RWPE2 (cell line): Measurements from ENCODE around the gene RAB27B.

Source experiments
- ATAC-seq: fragments of 200-7000 bp; cut with Tn5 transposase; 3 replicates; pipeline ENCODE4 v1.9.1; 2021; ENCODE audit warnings: low read depth
- DNase-seq: peaks from one replicate; pipeline ENCODE4 v3.0.0-alpha.2; 2020; ENCODE audit warnings: low spot score
- H3K27ac ChIP-seq: fragments of 450-650 bp; 2 replicates; pipeline ENCODE4 v1.5.1; 2017; ENCODE audit warnings: mild to moderate bottlenecking; ENCODE audit not compliant: poor library complexity, severe bottlenecking
- H3K27me3 ChIP-seq: fragments of 250-450 bp; sonication (Bioruptor Pico); 2 replicates; pipeline ENCODE4 v1.5.1; 2021; ENCODE audit warnings: mild to moderate bottlenecking, moderate library complexity; ENCODE audit not compliant: insufficient read depth, poor library complexity, severe bottlenecking
- H3K36me3 ChIP-seq: fragments of 250-450 bp; sonication (Bioruptor Pico); 2 replicates; pipeline ENCODE4 v1.5.1; 2020; ENCODE audit warnings: low read depth, mild to moderate bottlenecking, moderate library complexity
- H3K4me1 ChIP-seq: fragments of 250-450 bp; sonication (Bioruptor Pico); 2 replicates; pipeline ENCODE4 v1.5.1; 2021; ENCODE audit warnings: mild to moderate bottlenecking, moderate library complexity; ENCODE audit not compliant: insufficient read depth, poor library complexity, severe bottlenecking
- H3K4me3 ChIP-seq: fragments of 250-450 bp; sonication (Bioruptor Pico); 2 replicates; pipeline ENCODE4 v1.5.1; 2021; ENCODE audit warnings: mild to moderate bottlenecking, moderate library complexity; ENCODE audit not compliant: severe bottlenecking
- H3K9me3 ChIP-seq: fragments of 250-450 bp; sonication (Bioruptor Pico); 2 replicates; pipeline ENCODE4 v1.5.1; 2021; ENCODE audit warnings: mild to moderate bottlenecking, moderate library complexity; ENCODE audit not compliant: severe bottlenecking
- TF ChIP-seq, protein P1 (sequence below): fragments of 450-650 bp; IDR thresholded peaks from one replicate; pipeline ENCODE4 v1.5.1; 2017; ENCODE audit warnings: mild to moderate bottlenecking, moderate library complexity; ENCODE audit not compliant: poor library complexity, severe bottlenecking

Gene RAB27B

DNA sequence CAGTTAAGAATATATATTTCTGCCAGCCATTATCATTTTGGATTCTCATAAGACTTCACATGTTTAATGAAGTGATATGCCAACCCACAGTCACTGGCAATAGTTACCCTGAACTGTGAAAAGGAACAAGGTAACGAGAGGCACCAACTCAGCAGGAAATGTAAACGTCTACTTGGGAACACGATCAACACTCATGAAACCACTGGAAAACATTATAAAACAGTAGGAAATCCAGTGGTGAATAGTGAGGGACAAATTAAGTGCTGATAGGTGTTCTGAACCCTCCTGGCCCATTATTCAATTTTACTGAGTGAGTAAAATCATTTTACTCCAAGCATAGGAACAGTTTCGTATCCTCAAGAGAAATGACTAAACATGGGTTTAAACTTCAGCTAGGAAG, 113.9 kb downstream of the RAB27B start:
- H3K36me3 ChIP-seq = no peaks in the 10 kb centered on the region
- no peaks in the 10 kb centered on the region for H3K9me3 ChIP-seq
- TF ChIP-seq, protein P1, sequence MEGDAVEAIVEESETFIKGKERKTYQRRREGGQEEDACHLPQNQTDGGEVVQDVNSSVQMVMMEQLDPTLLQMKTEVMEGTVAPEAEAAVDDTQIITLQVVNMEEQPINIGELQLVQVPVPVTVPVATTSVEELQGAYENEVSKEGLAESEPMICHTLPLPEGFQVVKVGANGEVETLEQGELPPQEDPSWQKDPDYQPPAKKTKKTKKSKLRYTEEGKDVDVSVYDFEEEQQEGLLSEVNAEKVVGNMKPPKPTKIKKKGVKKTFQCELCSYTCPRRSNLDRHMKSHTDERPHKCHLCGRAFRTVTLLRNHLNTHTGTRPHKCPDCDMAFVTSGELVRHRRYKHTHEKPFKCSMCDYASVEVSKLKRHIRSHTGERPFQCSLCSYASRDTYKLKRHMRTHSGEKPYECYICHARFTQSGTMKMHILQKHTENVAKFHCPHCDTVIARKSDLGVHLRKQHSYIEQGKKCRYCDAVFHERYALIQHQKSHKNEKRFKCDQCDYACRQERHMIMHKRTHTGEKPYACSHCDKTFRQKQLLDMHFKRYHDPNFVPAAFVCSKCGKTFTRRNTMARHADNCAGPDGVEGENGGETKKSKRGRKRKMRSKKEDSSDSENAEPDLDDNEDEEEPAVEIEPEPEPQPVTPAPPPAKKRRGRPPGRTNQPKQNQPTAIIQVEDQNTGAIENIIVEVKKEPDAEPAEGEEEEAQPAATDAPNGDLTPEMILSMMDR = no peak
- no peaks in the 10 kb centered on the region for H3K4me1 ChIP-seq
- H3K4me3 ChIP-seq = no peak overlapping the region
- ATAC-seq = no peak
- no peak for DNase-seq
- H3K27ac ChIP-seq = no peak overlapping the region
- no peaks in the 10 kb centered on the region for H3K27me3 ChIP-seq

DNA sequence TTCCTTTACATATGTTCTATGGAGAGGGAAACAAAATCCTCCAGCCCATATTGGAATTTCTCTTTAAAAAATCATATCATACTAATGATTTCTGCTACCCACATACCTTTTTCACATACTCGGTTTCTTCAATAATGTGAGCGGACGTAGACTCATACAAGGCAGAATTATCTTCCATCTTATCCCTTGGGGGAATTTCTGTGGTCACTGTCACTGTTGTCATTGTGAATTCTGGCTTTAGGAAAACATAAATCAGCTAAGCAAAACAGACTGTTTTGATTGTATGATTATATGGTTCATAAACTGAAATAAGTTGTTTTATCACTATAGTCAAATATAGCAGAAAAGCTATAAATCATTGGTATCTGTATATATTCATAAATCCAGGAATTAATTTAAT, 114.3 kb downstream of the RAB27B start:
- no peak overlapping the region for H3K27ac ChIP-seq
- no peaks in the 10 kb centered on the region for H3K36me3 ChIP-seq
- no peaks in the 10 kb centered on the region for H3K9me3 ChIP-seq
- H3K27me3 ChIP-seq = no peaks in the 10 kb centered on the region
- ATAC-seq (no peak), DNase-seq (no peak)
- no peaks in the 10 kb centered on the region for H3K4me1 ChIP-seq
- H3K4me3 ChIP-seq = no peak overlapping the region
- TF ChIP-seq, protein P1 = no peak
